NK-92 (cell line): ENCODE data around the gene DOC2B.
"Not testable (repeated sequence)": the region's sequence is repeated elsewhere in the genome, so short reads cannot be mapped to it uniquely, and the experiment has no call there.

Experiments
- DNase-seq: peaks from one replicate; lab custom pipeline; 2025; ENCODE audit not compliant: unreplicated experiment; lab: John Stamatoyannopoulos, UW

Gene DOC2B

DNA sequence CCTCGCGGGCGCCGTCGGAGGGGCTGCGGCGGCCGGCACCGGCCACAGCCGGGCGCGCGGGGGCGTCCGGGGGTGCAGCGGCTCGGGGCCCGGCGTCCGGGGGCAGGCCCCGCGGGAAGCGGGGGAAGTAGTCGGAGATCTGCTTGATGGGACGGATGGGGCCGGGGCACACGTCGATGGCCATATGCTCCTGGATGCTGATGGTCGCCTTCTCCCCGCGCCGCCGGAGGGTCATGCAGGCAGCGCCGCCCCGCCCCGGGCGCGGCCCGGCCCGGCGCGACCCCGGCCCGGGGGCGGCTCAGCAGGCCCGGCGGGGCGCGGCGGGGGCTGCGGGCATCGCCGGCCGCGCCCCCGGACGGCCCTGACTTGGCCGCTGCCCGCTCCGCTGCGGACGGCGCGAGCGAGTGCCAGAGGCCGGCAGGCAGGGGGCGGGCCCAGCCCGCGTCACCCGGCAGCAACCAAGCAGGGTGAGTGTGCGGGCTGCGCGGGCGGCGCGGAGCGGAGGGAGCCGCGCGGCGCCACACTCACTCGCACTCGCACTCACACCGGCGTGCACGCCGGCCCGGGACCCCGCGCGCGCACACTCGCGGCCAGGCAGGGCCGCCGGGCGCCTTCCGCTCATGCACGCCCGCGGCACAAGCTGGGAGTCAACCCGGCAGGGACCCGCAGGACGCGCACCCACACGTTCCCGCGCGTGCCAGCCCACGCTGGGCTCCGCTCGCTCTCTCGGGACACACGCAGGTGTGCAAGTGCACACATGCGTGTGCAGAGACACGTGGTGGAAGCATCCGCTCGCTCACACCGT is at the start of gene DOC2B:
Gene DOC2B (minus strand): TSS at position 406 of the 805 bp plus-strand sequence. CDS start 171 bp downstream, at position 235.
- DNase-seq, result no peak

DNA sequence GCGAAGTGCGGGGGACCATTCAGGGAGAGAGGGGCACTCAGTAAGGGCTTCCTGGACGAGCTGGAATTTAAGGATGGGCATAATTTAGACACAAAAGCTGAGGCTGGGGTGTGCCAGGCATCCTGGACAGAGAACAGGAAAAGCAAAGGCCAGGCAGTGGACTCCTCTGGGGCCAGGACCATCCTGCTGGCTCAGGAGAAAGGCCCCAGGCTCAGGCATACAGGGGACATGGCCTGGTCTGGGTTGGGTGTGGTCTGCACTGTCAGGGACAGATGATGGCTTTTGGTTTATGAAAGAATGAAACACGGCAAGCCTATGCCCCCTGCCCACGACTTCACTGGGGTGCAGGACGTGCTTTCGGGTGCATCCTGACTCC is 48.9 kb upstream of the DOC2B start:
- no peak for DNase-seq

DNA sequence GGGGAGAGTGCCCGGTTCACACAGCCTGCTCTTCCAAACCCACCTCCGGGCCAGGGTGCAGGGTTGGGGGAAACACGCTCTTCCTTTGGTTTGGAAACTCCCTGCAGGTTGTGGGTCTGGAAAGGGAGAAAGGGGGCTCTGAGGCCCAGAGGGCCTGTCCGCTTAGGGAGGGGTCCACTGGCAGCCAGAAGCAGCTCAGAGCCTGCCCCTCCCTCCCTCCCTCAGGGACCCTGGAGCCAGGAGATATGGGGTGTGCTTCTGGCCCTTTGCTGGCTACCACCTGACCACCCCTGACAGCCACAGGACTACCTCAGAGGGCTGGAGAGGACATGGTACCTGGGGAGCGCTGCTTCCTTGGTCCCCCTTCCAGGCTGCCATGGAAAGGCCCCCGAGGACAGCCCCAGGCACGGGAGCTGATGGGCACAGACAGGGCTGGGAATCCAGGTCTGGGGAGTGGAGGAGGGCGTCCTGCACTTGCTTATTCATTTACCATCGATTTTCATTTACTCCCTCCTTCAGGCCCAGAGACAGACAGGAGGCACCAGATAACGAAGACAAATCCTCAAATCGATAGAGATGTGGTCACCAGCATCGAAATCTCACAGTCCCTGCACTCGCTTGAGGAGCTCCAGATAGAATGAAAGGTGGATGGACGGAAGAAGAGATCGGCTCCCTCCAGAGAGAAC is 48.4 kb upstream of the DOC2B start:
- no peak for DNase-seq

DNA sequence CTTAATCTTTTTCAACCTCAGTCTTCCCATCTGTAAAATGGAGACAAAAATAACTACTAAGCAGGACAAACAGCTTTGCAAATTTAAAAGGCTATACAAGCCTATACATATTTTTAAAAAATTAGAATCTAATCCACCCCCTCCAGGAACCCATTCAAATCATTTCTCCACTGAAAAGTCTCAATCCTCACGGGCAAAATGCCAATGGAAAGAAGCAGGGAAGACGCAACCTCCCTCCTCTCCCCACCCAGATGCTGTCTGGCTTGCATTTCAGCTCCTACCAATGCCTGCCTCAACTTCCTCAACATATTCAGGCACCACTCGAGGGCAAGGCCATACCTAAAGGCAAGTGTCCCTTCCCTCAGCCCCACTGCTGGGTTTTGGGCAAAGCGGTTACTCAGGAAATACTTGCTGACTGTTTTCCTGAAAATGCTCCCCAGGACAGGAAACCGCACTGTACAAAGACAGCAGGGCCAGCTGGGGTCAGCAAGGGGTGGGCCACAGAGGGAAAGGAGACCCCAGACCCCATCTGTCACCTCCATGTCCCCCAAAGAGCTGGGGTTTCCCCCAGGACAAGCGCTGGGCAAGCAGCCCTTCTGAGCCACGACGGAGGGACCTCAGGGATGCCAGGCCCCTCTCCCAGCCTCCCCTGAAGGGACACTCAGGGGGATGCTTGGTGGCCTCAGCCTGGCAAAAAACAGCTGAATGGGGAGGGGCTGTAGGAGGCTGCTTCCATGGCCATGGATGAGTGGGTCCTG is 47.7 kb upstream of the DOC2B start:
- no peak for DNase-seq

GRCh38 chr17:227946-228615 is 46.6 kb upstream of the DOC2B start:
- DNase-seq, result no peak

DNA sequence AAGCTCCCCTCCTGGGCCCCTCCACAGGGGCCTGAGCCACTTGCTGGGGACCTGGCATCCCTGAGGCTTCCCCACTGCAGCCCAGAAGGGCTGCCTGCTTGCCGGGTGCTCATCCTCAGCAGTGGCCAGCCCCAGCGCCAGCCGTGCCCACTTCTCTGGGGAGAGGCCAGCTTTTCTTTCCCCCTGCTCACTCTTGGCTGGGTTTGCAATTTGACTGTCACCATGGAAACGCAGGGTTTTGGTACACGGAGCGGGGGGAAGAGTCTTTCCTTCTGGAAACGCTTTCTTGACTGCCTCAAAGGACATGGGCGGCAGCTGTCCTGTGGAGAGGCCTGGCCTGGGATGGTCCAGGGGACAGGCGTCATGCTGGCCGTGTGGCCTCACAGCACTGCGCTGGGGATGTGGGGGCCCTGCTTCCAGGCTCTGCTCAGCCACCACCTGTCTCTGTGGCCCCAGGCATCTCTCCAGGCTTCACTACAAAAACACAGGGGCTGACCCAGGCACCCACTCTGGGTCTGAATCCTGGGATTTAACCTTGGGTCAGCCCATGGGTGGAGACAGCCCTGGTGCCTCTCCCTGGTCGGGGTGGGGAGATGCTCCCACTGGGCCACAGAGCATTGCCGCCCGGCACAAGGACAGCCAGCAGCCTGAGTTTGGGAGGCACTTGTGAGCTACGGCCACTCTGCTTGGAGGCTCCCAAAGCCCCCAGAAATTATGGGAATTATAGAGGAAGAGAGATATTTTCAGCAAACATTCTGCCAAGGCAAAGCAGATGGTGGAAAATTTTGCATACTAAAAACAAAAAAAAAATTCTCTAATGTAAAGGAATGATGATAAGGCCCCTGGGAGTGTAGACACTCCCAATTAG is 45.9 kb upstream of the DOC2B start:
- DNase-seq, result no peak

- no peak for DNase-seq
Measured at GRCh38 chr17:226108-227077, 44.9 kb upstream of the DOC2B start.

DNA sequence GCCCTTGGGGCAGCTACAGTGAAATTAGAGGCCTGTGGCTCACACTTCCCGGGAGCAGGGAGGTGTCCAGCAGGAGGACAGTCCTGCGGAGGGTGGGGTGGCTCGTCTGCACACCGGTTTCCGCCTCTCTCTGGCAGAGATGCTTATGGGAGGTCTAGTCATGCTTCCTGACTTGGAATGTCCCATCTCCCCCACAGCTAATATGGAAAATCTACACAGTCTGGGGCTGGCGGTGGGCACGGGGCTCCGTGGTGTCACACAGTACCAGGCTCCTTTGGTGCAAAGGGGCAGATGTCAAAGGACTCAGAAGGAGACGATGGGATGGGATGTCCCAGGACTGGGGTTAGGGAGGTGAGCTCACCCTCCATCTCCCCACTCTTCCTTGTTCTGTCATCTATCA is 44.1 kb upstream of the DOC2B start:
- DNase-seq, result no peak

DNA sequence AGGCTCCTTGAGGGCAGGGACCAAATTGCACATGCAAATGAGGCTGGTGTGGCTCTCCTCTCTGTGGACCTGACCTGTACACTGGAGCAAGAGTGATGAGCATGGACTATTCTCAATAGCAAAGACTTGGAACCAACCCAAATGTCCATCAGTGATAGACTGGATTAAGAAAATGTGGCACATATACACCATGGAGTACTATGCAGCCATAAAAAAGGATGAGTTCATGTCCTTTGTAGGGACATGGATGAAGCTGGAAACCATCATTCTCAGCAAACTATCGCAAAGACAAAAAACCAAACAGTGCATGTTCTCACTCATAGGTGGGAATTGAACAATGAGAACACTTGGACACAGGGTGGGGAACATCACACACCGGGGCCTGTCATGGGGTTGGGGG is 43.1 kb upstream of the DOC2B start:
- DNase-seq, result not testable (repeated sequence)

- no peak for DNase-seq
Measured at GRCh38 chr17:223723-224471, 42.4 kb upstream of the DOC2B start.

- no peak for DNase-seq
Measured at GRCh38 chr17:222172-222571, 40.7 kb upstream of the DOC2B start.

DNA sequence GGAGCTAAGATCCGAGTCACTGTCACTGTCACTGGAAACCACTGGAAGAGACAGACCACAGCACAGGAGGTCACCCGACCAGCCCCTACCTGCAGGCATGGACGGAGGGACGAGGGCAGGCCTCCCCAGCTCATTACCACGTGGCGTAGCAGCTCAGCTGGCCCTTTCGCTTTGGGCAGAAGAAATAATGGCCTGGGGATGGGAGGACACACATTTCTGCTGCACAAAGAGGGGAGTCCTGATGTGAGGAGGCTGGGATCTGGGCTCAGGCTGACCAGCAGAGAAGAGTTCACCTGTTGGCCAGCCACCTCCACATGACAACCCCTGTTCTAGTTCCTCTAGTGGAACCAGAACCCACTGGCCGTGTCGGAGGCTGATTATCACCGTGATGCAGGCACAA is 38.2 kb upstream of the DOC2B start:
- DNase-seq, result no peak

GRCh38 chr17:218432-219110 is 37.1 kb upstream of the DOC2B start:
- DNase-seq, result no peak

GRCh38 chr17:216625-217024 is 35.2 kb upstream of the DOC2B start:
- no peak for DNase-seq

DNA sequence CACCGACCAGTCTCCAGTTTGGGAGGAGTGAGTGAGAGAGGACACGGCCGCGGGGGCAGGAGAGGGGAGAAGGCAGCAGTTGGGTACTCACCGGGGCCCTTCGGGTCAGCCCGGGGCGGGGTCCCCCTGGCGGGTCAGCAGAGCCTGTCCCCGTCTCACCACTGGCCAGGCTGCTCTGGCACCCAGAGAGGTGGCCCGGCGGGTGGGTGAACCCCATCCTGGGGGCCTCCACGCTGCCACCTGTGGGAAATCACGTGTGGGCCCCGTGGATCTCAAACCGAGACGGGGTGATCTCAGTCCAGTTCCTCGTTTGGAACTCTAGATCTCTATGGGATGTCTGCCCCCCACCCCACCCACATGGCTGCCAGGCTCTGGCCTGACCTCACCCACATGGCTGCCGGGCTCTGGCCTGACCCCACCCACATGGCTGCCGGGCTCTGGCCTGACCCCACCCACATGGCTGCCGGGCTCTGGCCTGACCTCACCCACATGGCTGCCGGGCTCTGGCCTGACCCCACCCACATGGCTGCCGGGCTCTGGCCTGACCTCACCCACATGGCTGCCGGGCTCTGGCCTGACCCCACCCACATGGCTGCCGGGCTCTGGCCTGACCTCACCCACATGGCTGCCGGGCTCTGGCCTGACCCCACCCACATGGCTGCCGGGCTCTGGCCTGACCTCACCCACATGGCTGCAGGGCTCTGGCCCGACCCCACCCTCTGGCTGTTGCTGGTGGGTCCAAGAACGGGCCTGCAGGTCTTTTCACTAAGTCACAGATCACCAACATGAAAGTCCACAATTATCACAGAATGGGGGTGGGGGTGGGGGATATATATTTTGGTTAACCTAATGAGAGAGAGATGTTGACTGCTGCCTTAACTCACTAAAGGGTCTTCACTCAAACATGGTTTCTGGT is 34.4 kb upstream of the DOC2B start:
- DNase-seq, result not testable (repeated sequence)

GRCh38 chr17:214881-215331 is 33.5 kb upstream of the DOC2B start:
- DNase-seq, result no peak
